ENCODE results near the gene RTEL1.
"Not testable (repeated sequence)": the region's sequence is repeated elsewhere in the genome, so short reads cannot be mapped to it uniquely, and the experiment has no call there.

RTEL1 gene

DNA sequence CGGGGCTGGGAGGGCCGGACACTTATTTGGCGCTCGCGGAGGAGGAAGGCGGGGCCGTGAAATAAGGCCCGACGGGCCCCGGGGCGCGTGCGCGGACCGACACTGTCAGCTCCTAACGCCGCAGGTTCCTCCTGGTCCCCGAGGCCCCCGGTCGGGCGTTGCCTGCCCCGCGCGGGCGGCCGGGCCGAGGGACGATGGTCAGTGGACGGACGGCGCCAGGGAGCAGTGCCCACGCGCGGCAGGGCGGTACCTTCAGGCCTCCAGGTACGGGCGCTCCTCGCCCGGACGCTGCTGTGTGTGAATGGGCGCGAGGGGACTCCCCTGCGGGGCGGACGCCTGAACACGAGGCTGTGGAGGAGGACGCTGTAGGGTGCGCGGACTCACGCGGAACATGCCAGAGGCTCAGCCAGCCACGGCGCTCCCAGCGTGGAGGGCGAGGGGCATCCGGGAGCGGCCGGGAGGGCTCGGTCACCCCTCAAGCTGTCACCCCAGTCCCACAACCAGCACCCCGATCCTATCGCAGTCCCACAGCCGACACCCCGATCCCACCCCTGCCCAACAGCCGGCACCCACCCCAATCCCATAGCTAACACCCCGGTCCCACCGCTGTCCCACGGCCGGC, 30.9 kb upstream of the RTEL1 start:
- POLR2A ChIA-PET, result interaction anchor here (0.6 to 1.7 kb wide), 10 partner anchors 9 to 248 kb away, joined by 3 to 11 read pairs (median 3); partner anchors contain the start of genes ARFRP1, RTEL1 and ZGPAT
- TF ChIP-seq, protein P1, sequence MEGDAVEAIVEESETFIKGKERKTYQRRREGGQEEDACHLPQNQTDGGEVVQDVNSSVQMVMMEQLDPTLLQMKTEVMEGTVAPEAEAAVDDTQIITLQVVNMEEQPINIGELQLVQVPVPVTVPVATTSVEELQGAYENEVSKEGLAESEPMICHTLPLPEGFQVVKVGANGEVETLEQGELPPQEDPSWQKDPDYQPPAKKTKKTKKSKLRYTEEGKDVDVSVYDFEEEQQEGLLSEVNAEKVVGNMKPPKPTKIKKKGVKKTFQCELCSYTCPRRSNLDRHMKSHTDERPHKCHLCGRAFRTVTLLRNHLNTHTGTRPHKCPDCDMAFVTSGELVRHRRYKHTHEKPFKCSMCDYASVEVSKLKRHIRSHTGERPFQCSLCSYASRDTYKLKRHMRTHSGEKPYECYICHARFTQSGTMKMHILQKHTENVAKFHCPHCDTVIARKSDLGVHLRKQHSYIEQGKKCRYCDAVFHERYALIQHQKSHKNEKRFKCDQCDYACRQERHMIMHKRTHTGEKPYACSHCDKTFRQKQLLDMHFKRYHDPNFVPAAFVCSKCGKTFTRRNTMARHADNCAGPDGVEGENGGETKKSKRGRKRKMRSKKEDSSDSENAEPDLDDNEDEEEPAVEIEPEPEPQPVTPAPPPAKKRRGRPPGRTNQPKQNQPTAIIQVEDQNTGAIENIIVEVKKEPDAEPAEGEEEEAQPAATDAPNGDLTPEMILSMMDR (IDR thresholded peaks at IDR 0.05; ENCODE audit: insufficient read depth, low read length, missing control alignments), result no peak
- peak overlapping the region; percentile 93 for H3K4me3 ChIP-seq (ENCODE audit: low read depth, low read length)
- peak; percentile 34 for DNase-seq (ENCODE audit: low read depth, low spot score)
- CTCF ChIA-PET, result interaction anchor here (1.0 to 1.2 kb wide), 3 partner anchors 9 to 159 kb away, joined by 3 to 6 read pairs (median 4); no protein-coding TSS in a partner anchor

DNA sequence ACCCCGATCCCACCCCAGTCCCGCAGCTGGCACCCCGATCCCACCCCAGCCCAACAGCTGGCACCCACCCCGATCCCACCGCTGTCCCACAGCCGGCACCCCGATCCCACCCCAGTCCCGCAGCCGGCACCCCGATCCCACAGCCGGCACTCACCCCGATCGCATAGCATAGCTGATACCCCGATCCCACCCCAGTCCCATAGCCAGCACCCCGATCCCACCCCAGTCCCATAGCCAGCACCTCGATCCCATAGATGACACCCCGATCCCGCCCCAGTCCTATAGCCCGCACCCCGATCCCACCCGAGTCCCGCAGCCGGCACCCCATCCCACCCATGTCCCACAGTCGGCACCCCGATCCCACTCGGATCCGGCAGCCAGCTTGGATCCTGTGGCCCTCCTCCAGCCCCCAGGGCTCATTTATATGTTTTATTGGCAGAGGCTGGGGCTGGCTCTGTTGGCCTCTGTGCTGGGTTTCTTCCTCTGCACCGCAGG, 30.3 kb upstream of the RTEL1 start:
- TF ChIP-seq, protein P1 (IDR thresholded peaks at IDR 0.05; ENCODE audit: insufficient read depth, low read length, missing control alignments), result no peak
- ChIA-PET POLR2A (interaction anchor here (1.4 to 1.7 kb wide), 4 partner anchors 9 to 113 kb away, joined by 4 to 11 read pairs (median 6); partner anchors contain the start of gene RTEL1), CTCF (interaction anchor here (1.1 to 1.2 kb wide), 2 partner anchors 9 to 158 kb away, joined by 3 to 6 read pairs; no protein-coding TSS in a partner anchor)
- peak overlapping the region; percentile 93 for H3K4me3 ChIP-seq (ENCODE audit: low read depth, low read length)
- DNase-seq (ENCODE audit: low read depth, low spot score), result no peak

DNA sequence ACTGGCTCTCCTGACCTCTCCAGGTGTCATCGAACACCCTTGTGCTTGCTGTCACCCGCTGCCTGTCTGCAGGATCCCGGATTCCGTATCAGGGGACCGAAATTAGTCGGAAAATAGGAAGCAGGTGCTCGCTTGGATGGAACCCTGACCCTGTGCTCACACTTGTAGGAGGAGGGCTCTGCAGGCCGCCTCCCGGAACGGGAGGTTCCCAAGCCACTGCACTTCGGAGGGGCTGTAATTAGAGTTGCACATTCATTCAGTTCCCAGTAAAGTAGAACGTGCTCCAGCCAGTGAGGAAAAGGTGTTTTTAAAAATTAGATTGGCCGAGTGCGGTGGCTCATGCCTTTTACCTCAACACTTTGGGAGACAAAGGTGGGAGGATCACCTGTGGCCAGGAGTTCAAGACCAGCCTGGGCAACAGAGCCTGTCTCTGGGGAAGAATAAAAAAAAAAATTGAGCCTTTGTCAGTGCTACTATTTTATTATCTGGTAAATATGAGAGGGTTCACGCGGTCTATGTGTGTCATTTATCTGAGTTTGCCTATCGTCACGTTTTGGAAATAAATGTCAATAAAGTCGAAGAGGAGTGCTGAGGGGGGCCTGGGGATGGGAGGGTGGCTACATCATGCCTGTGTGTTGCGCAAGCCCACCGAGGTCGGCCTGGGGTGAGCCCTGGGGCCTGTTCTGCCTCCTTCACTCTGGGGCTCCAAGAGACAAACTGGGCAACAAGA, 29.7 kb upstream of the RTEL1 start:
- CTCF ChIA-PET, result interaction anchor here (1.2 kb wide), 1 partner anchor 157 kb away, joined by 3 read pairs; no protein-coding TSS in a partner anchor
- TF ChIP-seq, protein P1 (IDR thresholded peaks at IDR 0.05; ENCODE audit: insufficient read depth, low read length, missing control alignments), result no peak
- DNase-seq (ENCODE audit: low read depth, low spot score), result no peak
- POLR2A ChIA-PET, result interaction anchor here (1.6 to 1.7 kb wide), 2 partner anchors 13 to 112 kb away, joined by 4 to 11 read pairs; no protein-coding TSS in a partner anchor
- peak overlapping the region; percentile 93 for H3K4me3 ChIP-seq (ENCODE audit: low read depth, low read length)

DNA sequence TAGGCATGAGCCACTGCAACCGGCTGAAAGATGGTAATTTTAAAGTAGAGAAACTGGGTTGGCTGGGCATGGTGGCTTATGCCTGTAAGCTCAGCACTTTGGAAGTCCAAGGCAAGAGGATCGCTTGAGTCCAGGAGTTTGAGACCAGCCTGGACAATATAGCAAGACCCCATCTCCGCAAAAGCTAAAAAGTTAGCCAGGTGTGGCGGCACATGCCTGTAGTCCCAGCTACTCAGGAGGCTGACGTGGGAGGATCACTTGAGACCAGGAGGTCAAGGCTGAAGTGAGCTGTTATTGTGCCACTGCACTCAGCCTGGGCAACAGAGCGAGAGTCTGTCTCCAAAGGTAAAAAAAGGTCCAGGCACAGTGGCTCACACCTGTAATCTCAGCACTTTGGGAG, 27.2 kb upstream of the RTEL1 start:
- H3K4me3 ChIP-seq (ENCODE audit: low read depth, low read length); DNase-seq (ENCODE audit: low read depth, low spot score); CTCF ChIA-PET: not testable (repeated sequence)
- POLR2A ChIA-PET, result interaction anchor here (0.6 kb wide), 1 partner anchor 94 kb away, joined by 3 read pairs; the partner anchor contains the start of gene PTK6

DNA sequence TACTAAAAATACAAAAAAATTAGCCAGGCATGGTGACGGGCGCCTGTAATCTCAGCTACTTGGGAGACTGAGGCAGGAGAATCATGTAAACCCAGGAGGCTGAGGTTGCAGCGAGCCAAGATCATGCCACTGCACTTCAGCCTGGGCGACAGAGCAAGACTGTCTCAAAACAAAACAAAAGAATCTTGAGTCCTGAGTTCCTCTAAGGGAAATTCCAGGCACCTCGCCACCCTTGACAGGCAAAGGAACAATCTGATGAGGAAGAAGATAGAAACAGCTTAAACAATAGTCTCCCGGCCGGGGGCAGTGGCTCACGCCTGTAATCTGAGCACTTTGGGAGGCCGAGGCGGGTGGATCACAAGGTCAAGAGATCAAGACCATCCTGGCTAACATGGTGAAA, 26.7 kb upstream of the RTEL1 start:
- POLR2A ChIA-PET; DNase-seq (ENCODE audit: low read depth, low spot score); H3K4me3 ChIP-seq (ENCODE audit: low read depth, low read length); CTCF ChIA-PET: not testable (repeated sequence)

DNA sequence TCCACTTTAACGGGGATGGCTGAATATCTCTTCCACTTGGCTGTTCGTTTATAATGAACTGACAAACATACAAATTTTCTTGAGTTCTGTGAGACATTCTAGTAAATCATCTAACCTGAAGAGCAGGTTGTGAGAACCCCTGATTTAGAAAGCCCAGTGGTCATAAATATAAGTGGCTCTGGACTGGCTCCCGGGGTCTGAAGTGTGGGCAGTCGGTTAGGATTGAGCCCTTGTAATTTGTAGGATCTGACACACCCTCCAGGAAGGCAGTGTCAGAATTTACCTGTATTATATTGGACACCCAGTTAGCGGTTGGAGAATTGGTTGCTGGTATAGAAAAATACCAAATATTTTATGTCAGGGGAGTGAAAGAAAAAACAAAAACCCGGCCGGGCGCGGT, 24.4 kb upstream of the RTEL1 start:
- CTCF ChIA-PET, result no interaction called here
- POLR2A ChIA-PET, result no interaction called here
- TF ChIP-seq, protein P1 (IDR thresholded peaks at IDR 0.05; ENCODE audit: insufficient read depth, low read length, missing control alignments), result no peak
- H3K4me3 ChIP-seq (ENCODE audit: low read depth, low read length), result no peak overlapping the region
- DNase-seq (ENCODE audit: low read depth, low spot score), result no peak

All from AG04449 (cell line).